ENCODE measurements around the gene ZBTB17. TPM values are rescaled to one million over a fixed set of nuclear protein-coding genes. Genes with fewer than 3 reads are reported as not detected.

ZBTB17 gene
- total and polyA plus RNA-seq, 4 donors: 28.0 to 47.1 (median 44.2) TPM

GRCh38 chr1:15911927-15912326, 64.0 kb downstream of the ZBTB17 start:
- Histone ChIP-seq H3K4me1 (ENCODE audit: control insufficient read depth in 5 of 5, insufficient read depth in 5 of 5, low read length in 5 of 5) (peaks cover 0 to 3% (median 0%) of the 10 kb centered on the region in 5 donors), H3K9me3 (ENCODE audit: control insufficient read depth in 4 of 4, insufficient read depth in 3 of 4, low read length in 3 of 4) (no peaks in the 10 kb centered on the region), H3K4me3 (no peak overlapping the region), H3K9ac (ENCODE audit: insufficient read depth in 1 of 2, low read length in 2 of 2) (no peak overlapping the region), H3K27me3 (ENCODE audit: control insufficient read depth in 3 of 3, insufficient read depth in 3 of 3, low read length in 2 of 3) (no peaks in the 10 kb centered on the region), H3K27ac (ENCODE audit: low read depth in 1 of 2, low read length in 1 of 2) (no peak overlapping the region), H3K36me3 (ENCODE audit: control insufficient read depth in 4 of 4, insufficient read depth in 4 of 4, low read length in 4 of 4) (peaks cover 15 to 17% (median 17%) of the 10 kb centered on the region in 4 donors)
- no peak for TF ChIP-seq CTCF (IDR thresholded peaks at IDR 0.05; ENCODE audit: control extremely low read depth, extremely low read depth)
- WGBS, 2 donors: 81 to 92% methylated on average over 2 of the region's 2 CpGs
- ATAC-seq (ENCODE audit: insufficient read depth, low FRiP score) (no peak), DNase-seq (peak in 1 of 3 donors; percentile 8)

- Histone ChIP-seq H3K4me3 (no peak overlapping the region), H3K9ac (ENCODE audit: insufficient read depth in 1 of 2, low read length in 2 of 2) (no peak overlapping the region), H3K4me1 (ENCODE audit: control insufficient read depth in 5 of 5, insufficient read depth in 5 of 5, low read length in 5 of 5) (peaks cover 0 to 3% (median 0%) of the 10 kb centered on the region in 5 donors), H3K9me3 (ENCODE audit: control insufficient read depth in 4 of 4, insufficient read depth in 3 of 4, low read length in 3 of 4) (no peaks in the 10 kb centered on the region), H3K27ac (ENCODE audit: low read depth in 1 of 2, low read length in 1 of 2) (no peak overlapping the region), H3K27me3 (ENCODE audit: control insufficient read depth in 3 of 3, insufficient read depth in 3 of 3, low read length in 2 of 3) (no peaks in the 10 kb centered on the region), H3K36me3 (ENCODE audit: control insufficient read depth in 4 of 4, insufficient read depth in 4 of 4, low read length in 4 of 4) (peaks cover 12 to 16% (median 13%) of the 10 kb centered on the region in 4 donors)
- TF ChIP-seq CTCF (IDR thresholded peaks at IDR 0.05; ENCODE audit: control extremely low read depth, extremely low read depth): no peak
- no peak for ATAC-seq (ENCODE audit: insufficient read depth, low FRiP score)
- WGBS, 2 donors: 93 to 100% methylated on average over 1 of the region's 1 CpG
- no peak for DNase-seq
These were observed 64.8 kb downstream of the ZBTB17 start for GRCh38 chr1:15911141-15911540.

- H3K9me3 ChIP-seq (ENCODE audit: control insufficient read depth in 4 of 4, insufficient read depth in 3 of 4, low read length in 3 of 4): no peaks in the 10 kb centered on the region
- H3K27me3 ChIP-seq (ENCODE audit: control insufficient read depth in 3 of 3, insufficient read depth in 3 of 3, low read length in 2 of 3): no peaks in the 10 kb centered on the region
- peaks cover 0 to 3% (median 0%) of the 10 kb centered on the region in 5 donors for H3K4me1 ChIP-seq (ENCODE audit: control insufficient read depth in 5 of 5, insufficient read depth in 5 of 5, low read length in 5 of 5)
- ATAC-seq (ENCODE audit: insufficient read depth, low FRiP score): no peak
- H3K27ac ChIP-seq (ENCODE audit: low read depth in 1 of 2, low read length in 1 of 2): no peak overlapping the region
- 96% methylated on average over 4 of the region's 4 CpGs for WGBS, 2 donors
- DNase-seq: no peak
- H3K9ac ChIP-seq (ENCODE audit: insufficient read depth in 1 of 2, low read length in 2 of 2): no peak overlapping the region
- TF ChIP-seq CTCF (IDR thresholded peaks at IDR 0.05; ENCODE audit: control extremely low read depth, extremely low read depth): no peak
- H3K4me3 ChIP-seq: no peak overlapping the region
- peaks cover 7 to 11% (median 10%) of the 10 kb centered on the region in 4 donors for H3K36me3 ChIP-seq (ENCODE audit: control insufficient read depth in 4 of 4, insufficient read depth in 4 of 4, low read length in 4 of 4)
These were observed 67.3 kb downstream of the ZBTB17 start for GRCh38 chr1:15908597-15908996.

GRCh38 chr1:15902882-15903281, 73.0 kb downstream of the ZBTB17 start:
- WGBS, 2 donors: 57 to 77% methylated on average over 3 of the region's 3 CpGs
- Histone ChIP-seq H3K4me3 (no peak overlapping the region), H3K36me3 (ENCODE audit: control insufficient read depth in 4 of 4, insufficient read depth in 4 of 4, low read length in 4 of 4) (peaks cover 0 to under 1% (median 0%) of the 10 kb centered on the region in 4 donors), H3K27me3 (ENCODE audit: control insufficient read depth in 3 of 3, insufficient read depth in 3 of 3, low read length in 2 of 3) (no peaks in the 10 kb centered on the region), H3K4me1 (ENCODE audit: control insufficient read depth in 5 of 5, insufficient read depth in 5 of 5, low read length in 5 of 5) (peaks cover 0 to 19% (median under 1%) of the 10 kb centered on the region in 5 donors), H3K27ac (ENCODE audit: low read depth in 1 of 2, low read length in 1 of 2) (no peak overlapping the region), H3K9me3 (ENCODE audit: control insufficient read depth in 4 of 4, insufficient read depth in 3 of 4, low read length in 3 of 4) (no peaks in the 10 kb centered on the region), H3K9ac (ENCODE audit: insufficient read depth in 1 of 2, low read length in 2 of 2) (no peak overlapping the region)
- TF ChIP-seq CTCF (IDR thresholded peaks at IDR 0.05; ENCODE audit: control extremely low read depth, extremely low read depth): no peak
- no peak for DNase-seq
- ATAC-seq (ENCODE audit: insufficient read depth, low FRiP score): no peak

Measured in lung (tissue), 12 donors.